ENCODE measurements around the gene MVB12B.
A peak's percentile ranks its signal among the peaks of the same experiment; 100 is the strongest.

Gene MVB12B

DNA sequence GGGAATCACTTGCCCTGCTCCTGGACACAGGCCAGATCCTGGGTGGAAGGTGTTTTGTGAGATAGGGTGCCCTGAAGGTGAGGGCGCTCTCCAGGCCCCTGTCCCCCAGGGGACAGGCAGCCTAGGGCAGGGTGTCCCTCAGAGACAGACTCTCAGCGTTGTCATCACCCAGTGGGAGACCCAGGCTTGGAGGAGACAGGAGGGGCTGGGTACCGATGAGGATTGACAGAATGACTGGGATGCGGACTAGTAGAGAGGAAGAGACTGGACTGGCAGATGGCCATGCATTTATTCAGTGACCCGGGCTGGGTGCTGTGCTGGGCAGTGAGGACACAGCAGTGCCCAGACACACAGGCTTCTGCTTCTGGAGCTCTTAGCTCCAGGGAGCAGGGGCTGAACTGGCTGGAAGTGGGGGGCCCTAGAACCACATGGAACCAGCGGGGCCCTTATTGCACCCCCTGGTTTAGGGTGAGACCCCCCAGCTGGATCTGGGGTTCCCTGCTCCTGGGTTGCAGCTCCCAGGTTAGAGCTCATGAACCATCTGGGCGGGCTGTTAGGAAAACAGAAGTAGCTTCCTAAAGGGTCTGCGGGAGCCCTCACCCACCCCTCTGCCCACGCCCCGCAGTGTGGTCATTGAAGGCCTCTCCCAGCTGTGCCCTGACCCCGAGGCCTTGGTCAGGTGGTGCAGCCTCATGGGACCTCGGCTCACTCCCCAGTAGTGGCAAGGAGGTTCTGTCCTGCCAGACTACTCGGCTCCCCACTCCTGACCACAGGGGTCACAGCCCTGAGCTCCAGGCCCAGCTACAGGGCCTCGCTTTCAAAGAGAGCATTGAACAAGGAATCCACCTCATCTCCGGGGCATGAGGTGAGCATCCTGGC lies 170.4 kb downstream of the MVB12B start:
- no peak for DNase-seq

DNA sequence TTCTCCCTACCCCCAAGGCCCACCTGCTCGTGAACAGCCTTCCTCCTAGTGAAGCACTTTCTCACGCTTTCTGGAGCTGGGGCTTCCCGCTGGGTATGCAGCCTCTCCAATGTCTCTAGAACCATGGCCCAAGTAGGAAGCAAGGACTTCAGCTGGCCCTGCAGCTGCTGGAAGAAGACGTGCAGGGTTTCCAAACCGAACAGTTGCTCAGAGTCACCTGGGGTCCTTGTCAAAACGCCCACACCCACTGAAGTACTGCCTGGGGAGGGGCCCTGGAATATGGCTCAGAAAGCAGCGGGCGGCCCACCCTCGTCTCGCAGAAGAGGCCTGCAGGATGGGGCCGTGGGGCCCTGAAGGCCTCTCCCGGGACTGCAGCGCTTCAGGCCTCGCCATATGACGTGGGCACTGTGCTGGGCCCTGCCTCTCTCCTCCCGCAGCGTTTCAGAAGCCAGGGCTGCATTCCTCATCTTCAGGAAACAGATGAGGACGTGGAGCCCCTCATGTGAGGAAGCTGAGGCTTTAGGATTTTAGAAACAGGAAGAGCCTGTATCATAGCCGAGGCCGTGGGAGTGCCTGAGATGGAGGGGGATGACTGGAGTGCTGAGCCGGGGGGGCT lies 171.1 kb downstream of the MVB12B start:
- DNase-seq: no peak

DNA sequence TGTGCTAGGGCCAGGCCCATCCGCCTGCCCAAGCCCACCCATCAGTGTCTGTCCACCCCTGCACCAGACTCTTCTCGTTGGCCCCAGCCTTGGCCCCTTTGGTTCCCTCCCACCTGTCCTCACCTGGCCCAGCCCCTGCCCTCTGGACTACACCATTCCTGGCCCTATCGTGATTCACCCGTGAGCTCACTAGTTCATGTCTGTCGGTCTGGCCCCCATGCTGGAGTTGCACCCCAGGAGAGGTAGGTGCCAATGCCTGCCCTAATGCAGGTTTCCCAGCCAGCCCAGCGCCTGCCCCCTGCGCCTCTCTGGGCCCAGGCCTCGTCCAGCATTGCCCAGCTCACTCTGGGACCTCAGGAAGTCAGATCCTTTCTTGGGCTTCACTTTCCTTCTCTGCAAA lies 171.7 kb downstream of the MVB12B start:
- no peak for DNase-seq

DNA sequence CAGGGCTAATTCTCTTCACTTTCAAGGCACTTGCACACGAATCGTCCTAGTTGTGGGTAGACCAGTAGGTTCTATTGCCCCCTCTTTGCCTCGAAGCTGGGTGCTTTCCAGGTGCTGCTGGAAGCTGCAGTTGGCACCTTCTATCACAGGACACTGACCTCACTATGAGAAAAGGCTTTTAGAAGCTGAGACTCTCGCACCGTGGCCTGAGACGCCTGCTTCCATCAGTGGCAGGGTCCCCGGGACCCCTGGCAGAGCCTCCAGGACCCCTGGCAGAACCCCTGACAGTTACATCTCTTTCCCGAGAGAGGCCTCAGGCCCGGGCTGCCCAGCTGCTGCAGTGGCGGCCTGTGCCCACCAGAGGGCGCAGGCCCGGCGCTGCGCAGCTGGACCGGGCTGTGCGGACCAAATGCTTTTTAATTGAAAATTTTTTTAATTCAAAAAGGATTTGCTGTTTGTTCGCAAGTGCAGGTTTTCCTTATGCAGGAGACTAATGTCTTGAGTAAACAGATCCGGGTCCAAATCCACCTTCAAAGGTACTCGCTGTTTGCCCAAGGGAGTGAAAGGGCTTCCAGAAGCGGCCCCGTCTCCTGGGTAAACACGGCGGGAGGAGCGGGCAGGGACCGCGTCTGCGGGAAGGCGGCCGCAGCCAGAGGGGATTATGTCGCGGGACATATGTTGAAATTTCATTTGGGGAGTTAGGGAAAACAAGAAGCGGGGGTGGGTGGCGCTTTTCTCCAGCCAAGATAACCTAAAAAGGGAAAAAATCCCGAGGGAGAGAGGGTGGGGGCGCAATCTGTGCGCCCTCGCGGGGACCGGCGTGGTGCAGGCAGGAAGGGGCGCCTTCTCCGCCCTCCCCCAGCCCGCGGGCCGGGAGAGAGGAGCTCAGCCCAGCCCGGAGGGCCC lies 172.6 kb downstream of the MVB12B start:
- DNase-seq: peak; percentile 38

DNA sequence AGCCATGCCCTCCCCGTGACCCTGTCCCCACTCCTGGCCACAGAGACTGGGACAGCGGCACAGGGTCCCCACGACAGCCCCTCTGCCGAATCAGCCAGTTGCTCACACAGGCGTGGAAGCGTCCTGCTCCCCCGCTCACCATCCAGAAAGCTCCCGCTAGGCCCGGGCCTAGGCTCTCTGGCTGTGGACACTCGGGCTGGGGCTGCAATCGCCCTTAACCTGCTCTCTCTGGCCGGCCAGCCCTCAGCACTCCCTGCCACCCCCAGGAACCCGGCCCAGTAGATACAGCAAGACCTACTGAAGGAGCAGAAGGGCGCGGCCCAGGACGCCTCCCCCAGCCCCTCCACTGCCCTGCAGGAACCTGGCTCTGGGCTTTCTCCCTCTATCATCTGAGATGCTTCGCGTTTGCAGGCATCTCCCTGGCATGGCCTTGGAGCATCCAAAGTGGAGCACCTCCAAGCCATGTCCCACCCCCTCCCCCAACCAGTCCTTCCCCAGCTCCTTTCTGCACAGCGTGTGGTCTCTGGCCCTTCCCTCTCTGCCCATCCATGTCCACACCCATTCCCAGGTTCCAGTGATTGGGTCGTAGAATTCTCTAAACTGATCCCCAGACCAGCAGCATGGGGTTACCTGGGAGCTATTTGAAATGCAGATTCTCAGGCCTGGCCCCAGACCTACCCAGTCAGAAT lies 173.4 kb downstream of the MVB12B start:
- DNase-seq: no peak

DNA sequence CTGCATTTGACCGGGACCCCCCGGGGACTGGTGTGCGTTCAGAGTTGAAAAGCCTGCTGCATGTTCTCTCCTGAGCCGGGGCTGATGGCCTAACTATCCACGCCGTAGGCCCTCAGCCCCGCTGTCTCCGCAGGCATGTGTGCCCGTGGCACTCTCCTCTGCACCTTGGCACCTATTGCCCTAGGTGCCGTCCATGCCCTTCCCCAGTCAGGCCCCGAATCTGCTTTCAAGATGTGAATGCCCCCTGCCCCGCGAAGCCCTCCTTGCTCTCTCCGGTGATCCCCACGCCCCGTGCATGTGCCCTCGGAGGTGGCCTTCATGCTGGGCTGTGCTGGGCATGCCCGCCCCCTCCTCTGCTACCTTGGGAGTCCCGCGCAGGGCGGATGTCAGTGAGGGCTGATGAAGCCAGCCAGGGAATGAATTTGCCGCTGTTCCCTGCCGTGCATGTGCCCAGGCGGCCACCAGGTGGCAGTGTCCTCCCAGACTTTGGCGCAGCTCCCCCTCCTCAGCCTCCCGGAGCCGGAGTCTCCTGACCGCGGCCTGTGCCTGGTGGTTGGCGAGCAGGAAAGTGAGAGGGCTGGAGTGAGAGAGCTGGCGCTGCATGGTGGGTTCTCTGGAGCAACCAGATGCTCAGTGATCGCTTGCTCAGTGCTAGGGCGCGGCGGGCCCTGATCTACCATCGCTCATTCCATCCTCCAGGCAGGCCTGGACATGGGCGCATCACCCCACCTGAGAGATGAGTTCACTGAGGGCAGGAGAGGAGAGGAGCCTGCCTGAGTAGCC lies 174.2 kb downstream of the MVB12B start:
- peak; percentile 69 for DNase-seq

DNA sequence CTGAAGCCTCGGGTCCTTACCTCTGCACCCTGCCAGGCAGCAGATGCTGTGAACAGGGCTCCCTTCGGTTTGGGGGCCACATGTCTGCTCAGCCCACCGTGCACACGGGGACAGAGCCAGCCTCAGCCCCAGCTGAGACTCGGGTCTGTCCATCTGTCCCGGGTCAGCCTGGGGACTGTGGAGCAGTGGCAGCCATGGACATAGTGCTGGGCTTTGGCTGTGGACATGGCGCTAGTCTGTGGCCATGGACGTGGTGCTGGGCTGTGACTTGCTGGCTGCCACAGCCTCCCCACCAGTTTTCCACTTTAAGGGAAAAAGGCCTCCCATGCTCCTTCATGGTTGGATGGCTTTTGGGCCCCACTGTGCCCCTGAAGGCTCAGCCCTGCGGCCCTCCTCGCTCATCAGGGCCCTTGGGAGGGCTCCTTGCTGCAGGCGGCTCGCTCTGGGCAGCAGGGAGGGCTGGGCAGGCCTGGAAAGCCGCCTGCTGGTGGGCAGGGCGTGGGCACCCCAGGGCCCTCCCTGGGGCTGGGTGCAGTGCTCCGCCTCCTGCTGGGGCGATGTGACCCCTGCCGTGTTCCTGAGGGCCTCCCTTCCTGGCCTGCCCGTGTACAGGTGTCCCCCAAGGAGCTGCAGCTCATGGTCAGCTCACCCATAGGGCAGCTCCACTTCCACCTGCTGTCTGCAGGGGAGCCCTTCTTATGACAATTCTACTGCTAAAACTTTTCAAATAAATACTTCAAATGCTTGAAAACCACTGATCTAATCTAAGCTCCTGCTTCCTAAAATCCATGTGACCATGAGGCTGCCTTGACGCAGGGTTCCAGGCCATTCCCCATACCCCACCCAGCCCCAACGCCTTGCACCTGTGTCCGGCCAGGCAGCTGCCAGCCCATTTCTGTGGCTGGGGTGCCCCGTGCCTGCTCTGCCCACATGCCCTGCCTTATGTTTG lies 175.0 kb downstream of the MVB12B start:
- DNase-seq: no peak

DNA sequence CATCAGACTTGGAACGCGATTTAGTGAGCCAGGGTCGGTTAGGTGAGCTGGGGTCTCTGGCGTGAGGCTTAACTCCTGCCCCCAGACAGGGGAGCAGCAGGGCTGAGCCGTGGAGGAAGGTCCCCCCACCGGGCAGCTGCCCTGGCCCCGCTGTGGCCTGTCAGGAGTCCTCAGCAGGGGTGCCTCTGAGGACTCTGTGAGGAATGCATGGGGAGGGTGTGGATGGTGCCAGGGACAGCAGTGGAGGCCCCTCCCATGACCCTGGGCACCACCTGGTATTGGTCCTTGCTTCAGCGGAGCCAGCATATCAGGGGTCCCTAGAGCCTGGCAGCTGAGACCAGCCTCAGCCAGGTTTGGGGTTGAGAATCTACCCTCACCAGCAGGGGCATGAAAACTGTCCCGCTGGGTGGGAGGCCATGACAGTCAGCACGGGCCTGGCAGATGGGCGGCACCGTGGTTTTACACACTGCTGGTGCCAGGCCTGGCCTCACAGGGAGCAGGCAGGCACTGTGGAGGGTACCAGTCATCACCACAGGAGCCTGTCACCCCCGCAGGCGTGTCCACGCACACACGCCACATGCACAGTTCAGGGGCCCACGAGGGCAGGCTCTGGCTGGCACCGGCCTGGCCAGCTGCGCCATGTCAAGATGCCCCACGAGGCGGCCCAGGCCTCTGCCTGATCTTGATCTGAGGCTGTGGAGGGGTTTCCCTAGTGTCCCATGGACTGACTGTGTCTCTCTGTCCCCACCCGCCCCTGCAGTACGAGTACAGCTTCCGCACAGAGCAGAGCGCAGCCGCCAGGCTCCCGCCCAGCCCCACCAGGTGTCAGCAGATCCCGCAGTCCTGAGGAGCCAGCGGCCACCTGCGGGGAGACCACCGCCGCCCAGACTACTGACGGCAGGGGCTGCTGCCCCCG lies 176.0 kb downstream of the MVB12B start:
- DNase-seq: no peak

DNA sequence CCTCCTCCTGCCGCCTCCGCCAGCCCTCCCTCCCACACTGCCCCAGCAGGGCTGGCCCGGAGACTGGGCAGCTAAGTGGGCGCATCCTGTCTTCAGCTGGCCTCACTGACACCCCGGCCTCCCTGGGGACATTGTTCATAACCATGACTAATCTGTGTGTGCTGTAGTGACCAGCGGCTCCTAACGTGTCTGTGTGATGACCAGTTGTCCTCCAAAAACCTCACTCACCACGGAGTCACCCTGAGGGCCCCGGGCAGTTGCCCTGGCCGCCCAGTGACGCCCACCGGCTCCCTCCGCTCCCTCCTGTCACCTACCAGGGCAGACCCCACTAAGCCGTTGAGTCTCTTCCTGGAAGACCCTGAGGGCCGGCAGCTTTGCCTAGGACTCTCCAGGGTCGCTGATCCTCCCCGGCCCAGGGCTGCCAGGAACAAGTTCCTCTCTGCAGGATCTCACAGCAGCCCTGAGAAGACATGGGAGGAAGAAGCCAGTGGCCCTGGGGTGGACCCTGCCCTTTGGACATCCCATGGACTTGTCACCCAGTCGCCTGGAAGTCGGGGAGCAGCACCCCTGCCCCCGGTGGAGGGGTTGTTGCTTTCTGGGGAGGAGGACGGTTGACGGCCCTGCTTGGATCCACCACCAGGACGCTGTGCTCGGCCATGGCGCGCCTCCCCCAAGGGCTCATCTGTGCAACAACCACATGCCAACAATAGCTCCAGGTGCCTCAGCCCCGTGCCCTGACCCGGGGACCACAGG lies 176.9 kb downstream of the MVB12B start:
- no peak for DNase-seq

DNA sequence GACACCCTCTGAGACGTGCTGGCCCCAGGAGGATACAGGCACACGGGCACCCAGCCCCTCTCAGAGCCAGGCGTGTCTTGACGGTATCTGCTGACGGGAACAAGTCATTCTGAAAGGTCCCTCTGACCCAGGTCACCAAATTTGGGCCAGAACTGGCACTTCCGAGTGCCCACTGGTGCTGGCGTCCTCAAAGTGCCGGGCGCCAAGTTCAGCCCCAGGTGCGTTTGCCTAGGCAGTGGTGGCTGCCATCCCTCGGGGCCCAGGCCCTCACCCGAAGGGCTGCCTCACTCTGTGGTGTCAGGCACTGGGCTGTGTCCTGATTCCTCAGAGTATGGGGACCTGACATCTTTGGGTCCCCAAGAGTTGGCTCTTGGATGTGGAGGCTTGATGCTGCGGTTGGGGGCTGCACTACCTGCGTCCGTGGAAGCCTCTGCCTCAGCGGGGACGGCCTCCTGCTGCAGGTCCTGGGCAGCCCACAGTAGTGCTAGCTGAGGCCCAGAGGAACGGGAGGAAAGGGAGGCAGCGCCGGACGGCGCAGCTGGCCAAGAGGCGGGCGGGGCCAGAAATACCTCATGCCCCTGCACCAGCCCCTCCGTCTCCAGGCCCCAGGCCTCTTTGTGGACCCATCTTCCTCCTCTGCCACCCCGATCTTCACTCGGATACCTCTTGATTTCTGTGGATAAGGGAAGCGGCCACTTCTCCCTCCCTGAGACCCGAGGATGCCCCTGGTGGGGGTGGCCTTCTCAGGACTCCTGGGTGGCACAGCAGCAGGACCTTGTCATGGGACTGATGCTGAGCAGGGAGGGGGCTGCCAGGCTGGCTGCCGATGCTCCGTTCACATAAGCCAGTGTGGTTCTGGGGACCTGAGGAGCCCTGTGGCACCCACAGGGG lies 177.7 kb downstream of the MVB12B start:
- no peak for DNase-seq

DNA sequence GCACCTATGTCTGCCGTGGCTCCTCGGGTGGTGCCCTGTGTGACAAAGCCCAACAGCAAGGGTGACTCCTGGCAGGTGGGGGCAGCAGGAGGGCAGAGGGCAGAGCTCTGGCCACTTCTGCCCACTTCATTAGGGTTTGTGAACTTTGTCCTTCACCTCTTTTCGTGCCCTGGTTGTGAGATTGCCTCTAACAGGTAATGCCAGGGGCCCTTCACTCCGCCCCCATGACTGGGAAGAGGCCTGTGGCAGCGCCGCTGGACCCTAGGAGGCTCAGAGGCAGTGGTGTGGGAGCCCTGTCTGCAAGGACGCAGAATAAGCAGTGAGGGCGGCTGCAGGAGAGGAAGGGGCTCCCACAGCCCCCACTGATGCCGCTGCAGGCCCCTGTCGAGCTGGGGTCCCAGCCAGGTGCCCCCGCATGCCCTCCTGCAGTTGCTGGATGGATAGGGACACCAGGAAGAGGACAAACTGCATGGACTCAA lies 178.4 kb downstream of the MVB12B start:
- no peak for DNase-seq

DNA sequence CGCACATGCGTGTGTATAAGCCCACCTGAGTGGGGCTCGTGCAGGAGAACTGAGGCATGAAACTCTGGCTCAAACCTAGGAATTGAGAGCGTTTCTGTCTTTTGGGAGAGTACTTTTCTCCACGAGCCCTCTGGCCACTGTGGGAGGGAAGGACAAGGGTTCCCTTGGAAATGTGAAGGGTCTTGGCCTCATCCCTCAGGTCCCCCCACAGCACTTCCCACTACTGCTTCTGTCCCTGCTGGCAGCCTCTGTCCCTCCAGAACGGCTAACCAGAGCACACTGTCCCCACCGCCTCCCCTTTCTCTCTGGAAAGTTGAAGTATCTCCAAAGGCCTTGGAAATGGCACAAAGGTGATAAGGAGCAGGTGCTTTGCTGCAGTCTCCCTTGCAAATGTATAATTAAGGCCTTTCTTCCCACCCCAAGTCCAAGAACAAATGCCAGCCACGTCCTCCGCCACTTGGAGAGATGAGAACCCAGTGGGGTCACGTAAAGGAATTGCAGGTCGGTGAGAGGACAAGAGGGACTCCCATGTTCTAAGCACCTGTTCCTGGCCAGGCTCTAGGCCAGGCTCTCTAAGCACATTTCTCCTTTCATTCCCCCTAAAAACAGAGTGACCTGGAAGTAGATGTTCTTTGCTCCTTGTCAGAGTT lies 179.2 kb downstream of the MVB12B start:
- DNase-seq: no peak

DNA sequence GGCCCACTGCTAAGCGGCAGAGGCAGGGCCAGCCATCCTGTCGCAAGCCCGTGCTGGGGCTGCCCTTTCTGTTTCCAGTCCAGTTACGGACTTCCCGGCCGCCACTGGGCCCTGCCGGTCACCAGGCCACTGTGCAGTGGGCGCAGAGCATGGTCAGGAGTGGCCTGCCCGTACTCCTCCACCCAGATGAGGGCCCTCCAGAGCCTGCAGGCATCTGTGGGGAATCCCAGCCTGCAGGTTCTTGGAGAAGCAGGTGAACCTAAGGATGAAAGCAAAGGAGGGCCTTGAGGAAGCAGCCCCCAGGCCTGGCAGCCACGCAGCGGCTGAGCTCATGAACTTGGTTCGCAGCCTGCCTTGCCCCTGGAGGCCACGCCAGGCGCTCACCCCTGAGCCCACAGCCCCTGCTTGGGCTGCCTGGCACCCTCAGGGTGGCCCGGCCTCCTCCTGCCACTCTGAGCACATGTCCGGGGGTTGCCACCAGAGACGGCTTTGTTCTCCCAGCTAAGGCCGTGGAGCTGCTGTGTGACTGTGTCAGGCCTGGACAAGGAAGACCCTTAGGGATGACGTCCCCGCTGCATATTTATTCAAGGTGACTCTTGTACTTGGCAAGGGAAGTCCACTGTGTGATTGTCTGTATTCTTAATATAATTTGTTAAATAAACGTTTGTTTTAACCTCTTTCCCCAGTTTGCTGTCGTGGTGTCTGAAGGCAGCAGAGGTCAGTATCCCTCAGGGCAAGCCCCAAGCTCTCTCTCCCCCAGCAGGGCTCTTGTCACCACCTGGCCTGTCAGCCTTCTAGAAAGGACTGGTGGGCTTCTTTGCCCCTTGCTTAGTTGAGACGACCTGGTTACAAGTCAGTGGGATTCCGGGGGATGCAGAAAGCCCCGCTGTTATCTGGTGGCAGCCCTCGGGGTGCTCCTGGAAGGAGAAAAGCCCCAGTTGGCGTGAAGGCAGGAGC lies 180.0 kb downstream of the MVB12B start:
- no peak for DNase-seq

DNA sequence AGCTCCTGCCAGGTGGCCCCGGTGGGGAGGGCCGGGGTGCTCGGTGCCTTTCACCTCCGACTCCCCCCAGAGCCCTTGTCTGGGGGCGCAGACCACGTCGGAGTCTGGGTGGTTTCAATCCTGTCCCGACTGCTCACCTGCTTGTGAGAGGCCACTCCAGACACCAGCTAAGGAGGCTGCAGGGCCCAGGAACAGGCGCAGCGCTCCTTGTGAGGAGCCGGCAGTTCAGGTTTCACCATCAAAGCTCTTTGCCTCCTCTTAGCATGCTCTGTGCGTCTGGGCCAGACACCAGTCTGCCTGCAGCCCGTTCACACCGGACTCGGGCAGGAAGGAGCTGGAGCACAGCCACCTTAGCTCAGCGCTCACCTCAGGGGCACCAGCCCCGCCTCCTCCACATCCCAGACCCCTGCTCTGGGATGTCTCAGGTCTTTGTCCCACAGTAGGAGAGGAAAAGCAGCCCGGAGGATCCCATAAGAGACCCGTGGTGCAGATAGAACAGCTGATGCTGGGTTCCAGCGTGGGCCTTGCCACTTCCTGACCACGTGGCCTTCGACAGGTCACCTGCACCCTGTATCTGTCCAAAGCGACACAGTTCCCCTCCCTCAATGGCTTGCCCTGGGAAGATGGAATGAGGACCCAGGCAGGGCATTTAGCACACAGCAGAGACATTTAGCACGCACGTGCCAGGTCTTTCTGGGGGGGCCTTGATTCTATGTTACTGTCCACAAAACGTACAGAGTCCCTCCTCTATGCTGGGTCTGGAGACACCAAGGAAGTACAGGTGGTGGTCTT lies 180.9 kb downstream of the MVB12B start:
- no peak for DNase-seq

DNA sequence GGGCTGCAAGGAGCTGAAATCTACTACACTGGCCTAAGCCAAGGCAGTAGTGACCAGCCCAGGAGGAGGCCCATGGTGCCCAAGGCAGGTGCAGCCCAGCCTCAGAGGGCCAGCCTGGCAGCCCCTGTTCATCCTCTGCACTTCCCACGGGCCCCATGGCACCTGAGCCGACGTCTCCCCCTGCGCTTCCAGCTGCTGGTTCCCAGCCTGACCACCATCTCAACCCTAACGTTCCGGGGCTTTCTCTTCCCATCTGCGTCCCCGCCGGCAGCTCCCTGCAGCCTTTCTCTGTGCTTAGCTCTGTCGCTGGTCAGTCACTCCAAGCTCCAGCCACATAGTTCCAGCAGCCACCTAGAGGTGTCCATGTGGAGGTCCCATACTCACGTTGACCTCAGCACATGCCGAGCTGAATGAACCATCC lies 181.6 kb downstream of the MVB12B start:
- DNase-seq: no peak

All from fibroblast of skin of right quadriceps (primary cell).